ENCODE results near the gene PDS5A. TPM values are rescaled to one million over a fixed set of nuclear protein-coding genes. Genes with fewer than 3 reads are reported as not detected.
"Not testable (repeated sequence)": the region's sequence is repeated elsewhere in the genome, so short reads cannot be mapped to it uniquely, and the experiment has no call there.

Gene PDS5A
- total and polyA plus RNA-seq, 5 experiments from 2014 or later, result 31.1 to 101 (median 46.7) TPM

GRCh38 chr4:39922399-39922798 lies 55.3 kb downstream of the PDS5A start:
- H3K4me1 Mint-ChIP-seq, result peaks cover 4 to 7% (median 6%) of the 10 kb centered on the region in 4 donors

GRCh38 chr4:39913471-39913870 lies 64.2 kb downstream of the PDS5A start:
- H3K9me3 Mint-ChIP-seq, result no peaks in the 10 kb centered on the region
- POLR2A ChIA-PET, result no interaction called here
- ATAC-seq (no peak), DNase-seq (no peak)
- H3K4me1 Mint-ChIP-seq, result no peaks in the 10 kb centered on the region
- no peak overlapping the region for H3K4me3 Mint-ChIP-seq
- no peak overlapping the region for H3K27ac Mint-ChIP-seq
- no peaks in the 10 kb centered on the region for H3K27me3 Mint-ChIP-seq
- H3K36me3 Mint-ChIP-seq, result peaks cover 0 to 84% (median 7%) of the 10 kb centered on the region in 3 donors

More at GRCh38 chr4:39922399-39922798, 55.3 kb downstream of the PDS5A start:
- Mint-ChIP-seq H3K27me3 (no peaks in the 10 kb centered on the region), H3K4me3 (no peak overlapping the region), H3K27ac (peak overlapping the region in 1 of 10 donors; percentile 15), H3K36me3 (peaks cover 10 to 79% (median 18%) of the 10 kb centered on the region in 3 donors), H3K9me3 (no peaks in the 10 kb centered on the region)
- no peak for DNase-seq
- no peak for ATAC-seq
- POLR2A ChIA-PET, result no interaction called here

- Mint-ChIP-seq H3K27me3 (no peaks in the 10 kb centered on the region), H3K4me1 (peaks cover 0 to 2% (median under 1%) of the 10 kb centered on the region in 4 donors), H3K4me3 (no peak overlapping the region), H3K9me3 (no peaks in the 10 kb centered on the region), H3K27ac (no peak overlapping the region), H3K36me3 (peaks cover 0 to 87% (median 16%) of the 10 kb centered on the region in 3 donors)
- ATAC-seq (no peak), DNase-seq (no peak)
- POLR2A ChIA-PET, result no interaction called here
Observed at GRCh38 chr4:39910064-39910463, 67.6 kb downstream of the PDS5A start.

GRCh38 chr4:39908284-39908683 lies 69.4 kb downstream of the PDS5A start:
- Mint-ChIP-seq H3K9me3 (no peaks in the 10 kb centered on the region), H3K27ac (no peak overlapping the region), H3K36me3 (peaks cover 0 to 83% (median 18%) of the 10 kb centered on the region in 3 donors)

GRCh38 chr4:39905656-39906055 lies 72.1 kb downstream of the PDS5A start:
- Mint-ChIP-seq H3K27me3 (no peaks in the 10 kb centered on the region), H3K36me3 (peaks cover 0 to 84% (median 16%) of the 10 kb centered on the region in 3 donors), H3K27ac (peak overlapping the region in 6 of 10 donors; percentile 8 to 82 (median 48)), H3K4me1 (peaks cover 0 to 2% (median under 1%) of the 10 kb centered on the region in 4 donors), H3K4me3 (no peak overlapping the region), H3K9me3 (no peaks in the 10 kb centered on the region)
- POLR2A ChIA-PET, result no interaction called here
- ATAC-seq (no peak), DNase-seq (no peak)

More at GRCh38 chr4:39908284-39908683, 69.4 kb downstream of the PDS5A start:
- Mint-ChIP-seq H3K4me3 (no peak overlapping the region), H3K27me3 (no peaks in the 10 kb centered on the region), H3K4me1 (peaks cover 0 to 2% (median under 1%) of the 10 kb centered on the region in 4 donors)
- no peak for ATAC-seq
- no peak for DNase-seq
- POLR2A ChIA-PET, result no interaction called here

GRCh38 chr4:39905019-39905418 lies 72.7 kb downstream of the PDS5A start:
- POLR2A ChIA-PET, H3K27me3 Mint-ChIP-seq, H3K9me3 Mint-ChIP-seq, ATAC-seq, H3K4me3 Mint-ChIP-seq, H3K27ac Mint-ChIP-seq, H3K4me1 Mint-ChIP-seq, DNase-seq: not testable (repeated sequence)
- peaks cover 0 to 83% (median 16%) of the 10 kb centered on the region in 3 donors for H3K36me3 Mint-ChIP-seq

- DNase-seq (no peak), ATAC-seq (no peak)
- H3K4me1 Mint-ChIP-seq, result peaks cover 0 to 2% (median 0%) of the 10 kb centered on the region in 4 donors
- H3K27ac Mint-ChIP-seq, result peak overlapping the region in 2 of 10 donors; percentile 41 to 50
- POLR2A ChIA-PET, result no interaction called here
- no peaks in the 10 kb centered on the region for H3K9me3 Mint-ChIP-seq
- peaks cover 0 to 88% (median 19%) of the 10 kb centered on the region in 3 donors for H3K36me3 Mint-ChIP-seq
- no peak overlapping the region for H3K4me3 Mint-ChIP-seq
- H3K27me3 Mint-ChIP-seq, result no peaks in the 10 kb centered on the region
Observed at GRCh38 chr4:39900966-39901365, 76.7 kb downstream of the PDS5A start.

- H3K4me1 Mint-ChIP-seq, result no peaks in the 10 kb centered on the region
- H3K27ac Mint-ChIP-seq, result peak overlapping the region in 2 of 10 donors; percentile 21 to 59
- H3K9me3 Mint-ChIP-seq, result no peaks in the 10 kb centered on the region
- ATAC-seq (no peak), DNase-seq (no peak)
- H3K36me3 Mint-ChIP-seq, result peaks cover 0 to 91% (median 18%) of the 10 kb centered on the region in 3 donors
- no peak overlapping the region for H3K4me3 Mint-ChIP-seq
- POLR2A ChIA-PET, result no interaction called here
- no peaks in the 10 kb centered on the region for H3K27me3 Mint-ChIP-seq
Observed at GRCh38 chr4:39899291-39899690, 78.4 kb downstream of the PDS5A start.

GRCh38 chr4:39898015-39898414 lies 79.7 kb downstream of the PDS5A start:
- ATAC-seq (no peak), DNase-seq (no peak)
- Mint-ChIP-seq H3K27ac (peak overlapping the region in 2 of 10 donors; percentile 4 to 19), H3K36me3 (peaks cover 0 to 93% (median 17%) of the 10 kb centered on the region in 3 donors), H3K27me3 (no peaks in the 10 kb centered on the region), H3K4me1 (peaks cover 0 to 4% (median 0%) of the 10 kb centered on the region in 4 donors), H3K9me3 (no peaks in the 10 kb centered on the region), H3K4me3 (no peak overlapping the region)
- POLR2A ChIA-PET, result no interaction called here

- H3K9me3 Mint-ChIP-seq, result no peaks in the 10 kb centered on the region
- H3K27ac Mint-ChIP-seq, result peak overlapping the region in 1 of 10 donors; percentile 4
- no peak for DNase-seq
- no peaks in the 10 kb centered on the region for H3K27me3 Mint-ChIP-seq
- H3K4me3 Mint-ChIP-seq, result no peak overlapping the region
- H3K36me3 Mint-ChIP-seq, result peaks cover 11 to 86% (median 27%) of the 10 kb centered on the region in 3 donors
- POLR2A ChIA-PET, result no interaction called here
- H3K4me1 Mint-ChIP-seq, result peaks cover 0 to 5% (median 0%) of the 10 kb centered on the region in 4 donors
- no peak for ATAC-seq
Observed at GRCh38 chr4:39893693-39894072, 84.0 kb downstream of the PDS5A start.

GRCh38 chr4:39892988-39893692 lies 84.6 kb downstream of the PDS5A start:
- H3K27me3 Mint-ChIP-seq, result no peaks in the 10 kb centered on the region
- no peak overlapping the region for H3K4me3 Mint-ChIP-seq
- H3K4me1 Mint-ChIP-seq, result peaks cover 0 to 5% (median 0%) of the 10 kb centered on the region in 4 donors
- DNase-seq, result no peak
- H3K9me3 Mint-ChIP-seq, result no peaks in the 10 kb centered on the region
- ATAC-seq, result no peak
- H3K36me3 Mint-ChIP-seq, result peaks cover 15 to 87% (median 32%) of the 10 kb centered on the region in 3 donors
- POLR2A ChIA-PET, result no interaction called here
- peak overlapping the region in 3 of 10 donors; percentile 4 to 5 (median 4) for H3K27ac Mint-ChIP-seq

- H3K9me3 Mint-ChIP-seq, result no peaks in the 10 kb centered on the region
- peaks cover 0 to 5% (median under 1%) of the 10 kb centered on the region in 4 donors for H3K4me1 Mint-ChIP-seq
- ATAC-seq (no peak), DNase-seq (no peak)
- no peak overlapping the region for H3K4me3 Mint-ChIP-seq
- H3K36me3 Mint-ChIP-seq, result peaks cover 15 to 87% (median 34%) of the 10 kb centered on the region in 3 donors
- peak overlapping the region in 1 of 10 donors; percentile 26 for H3K27ac Mint-ChIP-seq
- POLR2A ChIA-PET, result no interaction called here
- no peaks in the 10 kb centered on the region for H3K27me3 Mint-ChIP-seq
Observed at GRCh38 chr4:39889226-39889625, 88.5 kb downstream of the PDS5A start.

GRCh38 chr4:39888541-39888940 lies 89.2 kb downstream of the PDS5A start:
- Mint-ChIP-seq H3K27me3 (no peaks in the 10 kb centered on the region), H3K4me3 (no peak overlapping the region), H3K9me3 (no peaks in the 10 kb centered on the region), H3K4me1 (peaks cover 0 to 5% (median under 1%) of the 10 kb centered on the region in 4 donors), H3K27ac (peak overlapping the region in 1 of 10 donors; percentile 54), H3K36me3 (peaks cover 15 to 86% (median 35%) of the 10 kb centered on the region in 3 donors)
- ATAC-seq (no peak), DNase-seq (no peak)
- POLR2A ChIA-PET, result no interaction called here
